HG03064 (cell line): Measurements from ENCODE around the gene AURKAIP1.
"Not testable (repeated sequence)": the region's sequence is repeated elsewhere in the genome, so short reads cannot be mapped to it uniquely, and the experiment has no call there.

Experiments used
- ATAC-seq: cut with Tn5 transposase; IDR thresholded peaks from one replicate; pipeline ENCODE4 v1.9.1; 2021; ENCODE audit warnings: low read depth; ENCODE audit not compliant: unreplicated experiment

AURKAIP1 gene

GRCh38 chr1:1387098-1388077, 12.4 kb upstream of the AURKAIP1 start:
- ATAC-seq: no peak

- ATAC-seq: no peak
These were observed 10.9 kb upstream of the AURKAIP1 start for GRCh38 chr1:1385931-1386330.

- ATAC-seq: not testable (repeated sequence)
These were observed 10.3 kb upstream of the AURKAIP1 start for GRCh38 chr1:1385339-1385738.

- no peak for ATAC-seq
These were observed 6.3 kb upstream of the AURKAIP1 start for GRCh38 chr1:1381294-1381693.

- no peak for ATAC-seq
These were observed 5.9 kb upstream of the AURKAIP1 start for GRCh38 chr1:1380860-1381259.

- ATAC-seq: no peak
These were observed 2.7 kb upstream of the AURKAIP1 start for GRCh38 chr1:1377540-1378205.

GRCh38 chr1:1376551-1377226, 1.7 kb upstream of the AURKAIP1 start:
- no peak for ATAC-seq

- ATAC-seq: no peak
These were observed 448 bp downstream of the AURKAIP1 start for GRCh38 chr1:1374589-1374928.

- ATAC-seq: no peak
These were observed 1.0 kb downstream of the AURKAIP1 start for GRCh38 chr1:1373815-1374588.

- no peak for ATAC-seq
These were observed 1.8 kb downstream of the AURKAIP1 start for GRCh38 chr1:1373051-1373814.

GRCh38 chr1:1371746-1372711, 3.0 kb downstream of the AURKAIP1 start:
- ATAC-seq: no peak

- ATAC-seq: no peak
These were observed 3.7 kb downstream of the AURKAIP1 start for GRCh38 chr1:1371364-1371745.

GRCh38 chr1:1370771-1371300, 4.2 kb downstream of the AURKAIP1 start:
- no peak for ATAC-seq

GRCh38 chr1:1370094-1370493, 4.9 kb downstream of the AURKAIP1 start:
- ATAC-seq: not testable (repeated sequence)

GRCh38 chr1:1367315-1367714, 7.7 kb downstream of the AURKAIP1 start:
- ATAC-seq: no peak

- ATAC-seq: no peak
These were observed 8.3 kb downstream of the AURKAIP1 start for GRCh38 chr1:1366699-1367066.

GRCh38 chr1:1365875-1366698, 8.9 kb downstream of the AURKAIP1 start:
- ATAC-seq: no peak

GRCh38 chr1:1364266-1364665, 10.7 kb downstream of the AURKAIP1 start:
- no peak for ATAC-seq
